ENCODE data around the gene HVCN1.

- TF ChIP-seq, protein P1, sequence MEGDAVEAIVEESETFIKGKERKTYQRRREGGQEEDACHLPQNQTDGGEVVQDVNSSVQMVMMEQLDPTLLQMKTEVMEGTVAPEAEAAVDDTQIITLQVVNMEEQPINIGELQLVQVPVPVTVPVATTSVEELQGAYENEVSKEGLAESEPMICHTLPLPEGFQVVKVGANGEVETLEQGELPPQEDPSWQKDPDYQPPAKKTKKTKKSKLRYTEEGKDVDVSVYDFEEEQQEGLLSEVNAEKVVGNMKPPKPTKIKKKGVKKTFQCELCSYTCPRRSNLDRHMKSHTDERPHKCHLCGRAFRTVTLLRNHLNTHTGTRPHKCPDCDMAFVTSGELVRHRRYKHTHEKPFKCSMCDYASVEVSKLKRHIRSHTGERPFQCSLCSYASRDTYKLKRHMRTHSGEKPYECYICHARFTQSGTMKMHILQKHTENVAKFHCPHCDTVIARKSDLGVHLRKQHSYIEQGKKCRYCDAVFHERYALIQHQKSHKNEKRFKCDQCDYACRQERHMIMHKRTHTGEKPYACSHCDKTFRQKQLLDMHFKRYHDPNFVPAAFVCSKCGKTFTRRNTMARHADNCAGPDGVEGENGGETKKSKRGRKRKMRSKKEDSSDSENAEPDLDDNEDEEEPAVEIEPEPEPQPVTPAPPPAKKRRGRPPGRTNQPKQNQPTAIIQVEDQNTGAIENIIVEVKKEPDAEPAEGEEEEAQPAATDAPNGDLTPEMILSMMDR (IDR thresholded peaks at IDR 0.05 in 4 of 5, conservative IDR thresholded peaks at IDR 0.05 in 1 of 5) = no peak
- no peak for TF ChIP-seq POLR2A (IDR thresholded peaks at IDR 0.05)
Measured at GRCh38 chr12:110705309-110705708, 16.4 kb upstream of the HVCN1 start.
